Skeletal muscle satellite cell (primary cell): Measurements from ENCODE around the gene FHL3. TPM values are rescaled to one million over a fixed set of nuclear protein-coding genes. Genes with fewer than 3 reads are reported as not detected.

Source experiments
- small RNA-seq: library from RNA; depleted of rRNA; stranded (forward); fragments of <200 nt; gene quantifications from one replicate; pipeline ENCODE3, GENCODE V24; 2012

Gene FHL3

Small RNA genes lying within 50 kb of the gene (small RNA-seq; reads per million reads assigned to genes)
- gene RF00017: not detected
- not detected for gene RNU6-510P
